DOHH2 (cell line): Measurements from ENCODE around the gene ANKRD55.
"Not testable (repeated sequence)": the region's sequence is repeated elsewhere in the genome, so short reads cannot be mapped to it uniquely, and the experiment has no call there.

Experiments used
- H3F3A ChIP-seq: fragments of 200-600 bp; sonication (generic), shearing (Covaris generic); 2 replicates; pipeline ENCODE4 v1.6.0; 2016; ENCODE audit warnings: antibody characterized with exemption, mild to moderate bottlenecking; ENCODE audit not compliant: control insufficient read depth, insufficient read depth
- H3K27ac ChIP-seq: fragments of 200-600 bp; sonication (generic); 2 replicates; pipeline ENCODE4 v1.5.1; 2014; ENCODE audit warnings: low read depth, mild to moderate bottlenecking, low read length, moderate library complexity
- H3K27me3 ChIP-seq: fragments of 200-600 bp; sonication (generic); 2 replicates; pipeline ENCODE4 v1.6.1; 2014; ENCODE audit warnings: mild to moderate bottlenecking, low read length, mixed read lengths; ENCODE audit not compliant: control insufficient read depth
- H3K36me3 ChIP-seq: fragments of 200-600 bp; sonication (generic); 2 replicates; pipeline ENCODE4 v1.6.1; 2014; ENCODE audit warnings: mild to moderate bottlenecking, low read length, moderate library complexity, mixed read lengths; ENCODE audit not compliant: control insufficient read depth
- H3K4me1 ChIP-seq: fragments of 200-600 bp; sonication (generic); 2 replicates; pipeline ENCODE4 v1.6.1; 2014; ENCODE audit warnings: mild to moderate bottlenecking, low read length, mixed read lengths; ENCODE audit not compliant: control insufficient read depth
- H3K4me2 ChIP-seq: fragments of 200-600 bp; sonication (generic); 2 replicates; pipeline ENCODE4 v1.6.0; 2014; ENCODE audit warnings: mild to moderate bottlenecking, low read length, moderate library complexity
- H3K4me3 ChIP-seq: fragments of 200-600 bp; sonication (generic); 2 replicates; pipeline ENCODE4 v1.5.1; 2014; ENCODE audit warnings: mild to moderate bottlenecking, low read length, mixed read lengths
- H3K79me2 ChIP-seq: fragments of 200-600 bp; sonication (generic); 2 replicates; pipeline ENCODE4 v1.6.1; 2014; ENCODE audit warnings: mild to moderate bottlenecking, low read length, mixed read lengths; ENCODE audit not compliant: control insufficient read depth
- H3K9me2 ChIP-seq: fragments of 200-600 bp; sonication (generic); replicated peaks from 2 replicates; pipeline ENCODE4 v1.6.1; 2014; ENCODE audit warnings: mild to moderate bottlenecking, low read length, mixed read lengths; ENCODE audit not compliant: control insufficient read depth
- H3K9me3 ChIP-seq: fragments of 200-600 bp; sonication (generic); 2 replicates; pipeline ENCODE4 v1.6.1; 2014; ENCODE audit warnings: antibody characterized with exemption, low read length, mixed read lengths; ENCODE audit not compliant: control insufficient read depth, insufficient read depth
- H4K20me1 ChIP-seq: fragments of 200-600 bp; sonication (generic); 2 replicates; pipeline ENCODE4 v1.6.0; 2014; ENCODE audit warnings: low read depth, mild to moderate bottlenecking, antibody characterized with exemption, low read length, moderate library complexity; ENCODE audit not compliant: control insufficient read depth, insufficient read depth
- EZH2phosphoT487 ChIP-seq: fragments of 200-600 bp; sonication (generic); IDR thresholded peaks from 2 replicates; pipeline ENCODE4 v1.6.1; 2017; ENCODE audit warnings: borderline replicate concordance, mild to moderate bottlenecking, antibody characterized with exemption, low read length, moderate library complexity, mixed read lengths
- TF ChIP-seq, protein P1 (sequence below): fragments of 200-600 bp; sonication (generic); IDR thresholded peaks from one replicate; pipeline ENCODE4 v1.5.1; 2014; ENCODE audit warnings: antibody characterized with exemption, mild to moderate bottlenecking, low read depth, low read length; ENCODE audit not compliant: poor library complexity, severe bottlenecking

The ANKRD55 gene

DNA sequence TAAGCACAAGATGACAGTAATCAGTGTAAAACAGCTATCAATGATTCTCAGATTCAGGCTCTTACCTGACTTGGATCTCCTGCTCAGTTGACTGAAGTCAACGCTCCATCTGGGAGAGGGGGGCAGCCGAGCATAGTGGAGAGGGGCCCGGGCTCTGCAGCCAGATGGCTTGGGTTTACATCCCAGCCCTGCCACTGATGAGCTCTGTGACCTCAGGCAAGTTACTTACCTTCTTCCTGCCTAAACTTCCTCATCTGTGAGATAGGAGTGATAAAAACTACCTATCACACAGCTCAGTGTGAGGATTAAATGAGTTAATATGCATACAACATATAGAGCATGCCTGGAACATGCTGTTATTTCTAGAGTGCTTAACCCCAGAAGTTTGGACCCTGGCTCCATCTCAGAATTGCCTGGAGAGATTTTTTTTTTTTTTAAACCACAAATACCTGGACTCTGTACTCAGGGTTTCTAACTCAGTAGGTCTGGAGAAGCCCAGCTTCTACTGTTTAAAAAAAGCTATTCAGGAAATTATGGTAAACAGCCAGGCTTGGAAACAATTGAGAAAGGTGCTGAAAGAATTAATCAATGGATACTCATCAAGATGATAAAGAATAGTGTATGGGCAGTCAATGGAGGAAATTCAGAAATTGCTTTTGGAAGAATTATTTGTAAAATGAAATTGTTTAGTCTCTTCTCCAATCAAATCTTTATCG is 72.2 kb downstream of the ANKRD55 start:
- Histone ChIP-seq H4K20me1 (no peaks in the 10 kb centered on the region), H3K27ac (no peak overlapping the region), H3K4me3 (no peak overlapping the region), H3K4me2 (no peak overlapping the region), H3F3A (no peaks in the 10 kb centered on the region), H3K27me3 (peaks cover 17% of the 10 kb centered on the region; the same call in 1 of the 2 replicates), H3K79me2 (no peaks in the 10 kb centered on the region), H3K9me2 (no peaks in the 10 kb centered on the region), H3K36me3 (no peaks in the 10 kb centered on the region), H3K4me1 (no peaks in the 10 kb centered on the region), H3K9me3 (no peaks in the 10 kb centered on the region)
- TF ChIP-seq, protein P1, sequence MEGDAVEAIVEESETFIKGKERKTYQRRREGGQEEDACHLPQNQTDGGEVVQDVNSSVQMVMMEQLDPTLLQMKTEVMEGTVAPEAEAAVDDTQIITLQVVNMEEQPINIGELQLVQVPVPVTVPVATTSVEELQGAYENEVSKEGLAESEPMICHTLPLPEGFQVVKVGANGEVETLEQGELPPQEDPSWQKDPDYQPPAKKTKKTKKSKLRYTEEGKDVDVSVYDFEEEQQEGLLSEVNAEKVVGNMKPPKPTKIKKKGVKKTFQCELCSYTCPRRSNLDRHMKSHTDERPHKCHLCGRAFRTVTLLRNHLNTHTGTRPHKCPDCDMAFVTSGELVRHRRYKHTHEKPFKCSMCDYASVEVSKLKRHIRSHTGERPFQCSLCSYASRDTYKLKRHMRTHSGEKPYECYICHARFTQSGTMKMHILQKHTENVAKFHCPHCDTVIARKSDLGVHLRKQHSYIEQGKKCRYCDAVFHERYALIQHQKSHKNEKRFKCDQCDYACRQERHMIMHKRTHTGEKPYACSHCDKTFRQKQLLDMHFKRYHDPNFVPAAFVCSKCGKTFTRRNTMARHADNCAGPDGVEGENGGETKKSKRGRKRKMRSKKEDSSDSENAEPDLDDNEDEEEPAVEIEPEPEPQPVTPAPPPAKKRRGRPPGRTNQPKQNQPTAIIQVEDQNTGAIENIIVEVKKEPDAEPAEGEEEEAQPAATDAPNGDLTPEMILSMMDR, result no peak

DNA sequence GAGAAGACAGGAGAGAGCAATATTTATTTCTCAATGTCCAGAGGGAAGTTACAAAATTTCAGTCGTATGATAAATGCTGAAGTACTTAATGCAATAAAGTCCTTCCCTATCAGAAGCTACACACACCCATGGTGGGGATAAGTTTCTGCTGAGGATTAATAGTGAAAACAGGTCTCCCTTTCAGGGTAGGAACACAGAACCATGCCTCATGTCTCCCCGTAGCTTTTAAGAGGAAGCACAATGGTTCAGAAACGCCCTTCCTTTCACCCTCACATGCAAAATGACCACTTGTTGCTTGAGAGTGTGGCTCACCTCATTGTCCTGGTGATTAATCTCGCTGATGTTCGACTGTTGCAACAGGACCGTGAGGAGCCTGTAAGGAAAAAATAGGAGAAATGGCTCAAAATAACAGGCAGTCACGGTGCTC is 73.6 kb downstream of the ANKRD55 start:
- no peak overlapping the region for H3K27ac ChIP-seq
- H3K4me3 ChIP-seq, result no peak overlapping the region
- H3K36me3 ChIP-seq, result no peaks in the 10 kb centered on the region
- H3F3A ChIP-seq, result no peaks in the 10 kb centered on the region
- H4K20me1 ChIP-seq, result no peaks in the 10 kb centered on the region
- H3K9me2 ChIP-seq, result no peaks in the 10 kb centered on the region
- no peaks in the 10 kb centered on the region for H3K9me3 ChIP-seq
- H3K4me1 ChIP-seq, result no peaks in the 10 kb centered on the region
- H3K27me3 ChIP-seq, result peaks cover 17% of the 10 kb centered on the region; the same call in 1 of the 2 replicates
- no peak for TF ChIP-seq EZH2phosphoT487
- TF ChIP-seq, protein P1, result no peak
- H3K4me2 ChIP-seq, result no peak overlapping the region
- H3K79me2 ChIP-seq, result no peaks in the 10 kb centered on the region

DNA sequence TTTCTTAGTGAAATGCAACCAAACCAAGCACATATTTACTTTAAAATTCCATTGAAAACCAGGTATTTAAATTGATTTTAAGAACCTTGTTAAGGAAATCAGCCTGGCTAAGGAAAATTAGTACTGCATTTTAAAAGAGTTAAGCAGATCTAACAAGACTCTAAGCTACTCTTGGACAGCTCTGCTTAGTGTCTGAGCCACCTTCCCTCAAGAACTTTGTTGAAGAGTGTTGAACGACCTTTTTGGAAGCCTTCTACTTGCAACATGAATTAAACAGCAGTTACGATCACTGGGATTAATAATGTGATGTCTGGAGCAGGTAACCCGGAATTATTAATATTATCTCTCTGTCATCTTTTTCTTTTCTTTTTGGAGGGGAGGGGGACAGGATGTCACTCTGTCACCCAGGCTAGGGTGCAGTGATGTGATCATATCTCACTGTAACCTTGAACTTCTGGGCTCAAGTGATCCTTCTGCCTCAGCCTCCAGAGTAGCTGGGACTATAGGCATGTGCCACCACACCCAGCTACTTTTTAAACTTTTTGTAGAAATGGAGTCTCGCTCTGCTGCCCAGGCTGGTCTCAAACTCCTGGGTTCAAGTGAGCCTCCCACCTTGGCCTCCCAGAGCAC is 74.7 kb downstream of the ANKRD55 start:
- H3K27ac ChIP-seq, result no peak overlapping the region
- H3K9me3 ChIP-seq, result no peaks in the 10 kb centered on the region
- no peaks in the 10 kb centered on the region for H3K9me2 ChIP-seq
- H4K20me1 ChIP-seq, result no peaks in the 10 kb centered on the region
- H3K36me3 ChIP-seq, result no peaks in the 10 kb centered on the region
- H3K4me2 ChIP-seq, result no peak overlapping the region
- no peak for TF ChIP-seq EZH2phosphoT487
- TF ChIP-seq, protein P1, result no peak
- H3K27me3 ChIP-seq, result peaks cover 16% of the 10 kb centered on the region; the same call in 1 of the 2 replicates
- no peaks in the 10 kb centered on the region for H3F3A ChIP-seq
- H3K4me3 ChIP-seq, result no peak overlapping the region
- H3K4me1 ChIP-seq, result no peaks in the 10 kb centered on the region
- no peaks in the 10 kb centered on the region for H3K79me2 ChIP-seq

DNA sequence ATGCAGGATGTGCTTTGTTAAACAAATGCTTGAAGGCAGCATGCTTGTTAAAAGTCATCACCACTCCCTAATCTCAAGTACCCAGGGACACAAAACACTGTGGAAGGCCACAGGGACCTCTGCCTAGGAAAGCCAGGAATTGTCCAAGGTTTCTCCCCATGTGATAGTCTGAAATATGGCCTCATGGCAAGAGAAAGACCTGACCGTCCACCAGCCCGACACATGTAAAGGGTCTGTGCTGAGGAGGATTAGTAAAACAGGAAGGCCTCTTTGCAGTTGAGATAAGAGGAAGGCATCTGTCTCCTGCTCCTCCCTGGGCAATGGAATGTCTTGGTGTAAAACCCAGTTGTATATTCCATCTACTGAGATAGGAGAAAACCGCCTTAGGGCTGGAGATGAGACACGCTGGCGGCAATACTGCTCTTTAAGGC is 75.9 kb downstream of the ANKRD55 start:
- not testable (repeated sequence) for H3K9me2 ChIP-seq, H3K79me2 ChIP-seq, H3K4me1 ChIP-seq, H3K27ac ChIP-seq, H3K4me2 ChIP-seq, H3F3A ChIP-seq, H3K36me3 ChIP-seq, H3K4me3 ChIP-seq, H4K20me1 ChIP-seq, H3K9me3 ChIP-seq
- peaks cover 11% of the 10 kb centered on the region; the same call in 1 of the 2 replicates for H3K27me3 ChIP-seq

DNA sequence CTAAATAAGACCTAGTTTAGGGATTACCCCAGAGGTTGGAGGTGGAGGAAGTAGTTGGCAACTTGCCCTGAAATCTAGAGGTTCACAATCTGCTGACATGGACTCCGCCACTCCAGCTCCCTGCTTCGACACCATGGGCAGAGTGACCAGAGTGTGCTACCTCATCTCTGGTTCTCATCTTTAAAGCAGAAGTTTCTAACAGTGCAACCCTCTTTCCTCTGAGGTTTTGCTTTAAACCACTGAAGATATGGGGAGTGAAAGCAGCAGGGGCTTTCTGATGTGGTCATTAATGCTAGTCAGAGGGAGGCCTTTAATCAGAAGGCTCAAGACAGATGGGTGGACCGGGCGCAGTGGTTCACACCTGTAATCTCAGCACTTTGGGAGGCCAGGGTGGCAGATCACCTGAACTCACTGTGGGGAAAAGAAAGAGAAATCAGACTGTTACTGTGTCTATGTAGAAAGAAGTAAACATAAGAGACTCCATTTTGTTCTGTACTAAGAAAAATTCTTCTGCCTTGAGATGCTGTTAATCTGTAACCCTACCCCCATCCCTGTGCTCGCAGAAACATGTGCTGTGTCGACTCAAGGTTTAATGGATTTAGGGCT is 76.4 kb downstream of the ANKRD55 start:
- H3K36me3 ChIP-seq, H3K4me1 ChIP-seq, H3K27ac ChIP-seq: not testable (repeated sequence)

More for the DNA sequence above, 76.4 kb downstream of the ANKRD55 start:
- not testable (repeated sequence) for H3K4me3 ChIP-seq, H3K9me2 ChIP-seq, H3F3A ChIP-seq, H3K79me2 ChIP-seq, H3K27me3 ChIP-seq, H4K20me1 ChIP-seq, H3K4me2 ChIP-seq, H3K9me3 ChIP-seq
